Measurements from ENCODE around the gene MAGI2.
"Not testable (repeated sequence)": the region's sequence is repeated elsewhere in the genome, so short reads cannot be mapped to it uniquely, and the experiment has no call there.

MAGI2 gene

DNA sequence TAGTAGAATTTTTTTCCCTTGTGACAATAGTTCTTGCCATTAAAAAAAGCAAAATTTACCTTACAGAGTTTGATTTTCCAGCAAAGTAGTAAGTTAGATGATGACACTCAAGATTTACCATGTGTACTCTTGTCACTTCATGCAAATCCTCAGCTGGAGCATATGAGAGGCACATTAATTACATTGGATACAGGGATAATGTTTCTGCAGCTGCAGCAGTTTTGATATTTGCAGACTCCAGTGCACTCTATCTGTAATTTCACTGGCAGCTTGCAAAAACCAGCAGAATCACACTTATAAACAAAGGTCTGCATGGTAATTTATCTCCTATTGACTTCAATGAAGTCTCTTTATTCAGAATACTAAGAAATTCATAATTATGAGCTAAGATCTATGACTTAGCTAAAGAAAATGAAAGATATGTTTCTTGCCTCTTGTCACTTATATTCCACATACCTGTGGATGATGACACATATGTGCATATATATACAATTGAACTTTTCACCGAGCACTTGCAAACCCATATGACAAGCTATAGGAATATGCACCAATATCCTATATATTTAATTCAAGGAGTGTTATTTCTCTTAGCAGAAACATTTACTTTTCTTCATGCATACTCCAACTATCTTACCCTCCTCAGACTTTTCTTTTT lies 1124.3 kb downstream of the MAGI2 start:
- FAIRE-seq, result no peak
- no peak for DNase-seq (ENCODE audit: insufficient read length, low spot score)
- TF ChIP-seq, protein P1, sequence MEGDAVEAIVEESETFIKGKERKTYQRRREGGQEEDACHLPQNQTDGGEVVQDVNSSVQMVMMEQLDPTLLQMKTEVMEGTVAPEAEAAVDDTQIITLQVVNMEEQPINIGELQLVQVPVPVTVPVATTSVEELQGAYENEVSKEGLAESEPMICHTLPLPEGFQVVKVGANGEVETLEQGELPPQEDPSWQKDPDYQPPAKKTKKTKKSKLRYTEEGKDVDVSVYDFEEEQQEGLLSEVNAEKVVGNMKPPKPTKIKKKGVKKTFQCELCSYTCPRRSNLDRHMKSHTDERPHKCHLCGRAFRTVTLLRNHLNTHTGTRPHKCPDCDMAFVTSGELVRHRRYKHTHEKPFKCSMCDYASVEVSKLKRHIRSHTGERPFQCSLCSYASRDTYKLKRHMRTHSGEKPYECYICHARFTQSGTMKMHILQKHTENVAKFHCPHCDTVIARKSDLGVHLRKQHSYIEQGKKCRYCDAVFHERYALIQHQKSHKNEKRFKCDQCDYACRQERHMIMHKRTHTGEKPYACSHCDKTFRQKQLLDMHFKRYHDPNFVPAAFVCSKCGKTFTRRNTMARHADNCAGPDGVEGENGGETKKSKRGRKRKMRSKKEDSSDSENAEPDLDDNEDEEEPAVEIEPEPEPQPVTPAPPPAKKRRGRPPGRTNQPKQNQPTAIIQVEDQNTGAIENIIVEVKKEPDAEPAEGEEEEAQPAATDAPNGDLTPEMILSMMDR (IDR thresholded peaks at IDR 0.05; ENCODE audit: insufficient read depth, missing control alignments), result no peak

DNA sequence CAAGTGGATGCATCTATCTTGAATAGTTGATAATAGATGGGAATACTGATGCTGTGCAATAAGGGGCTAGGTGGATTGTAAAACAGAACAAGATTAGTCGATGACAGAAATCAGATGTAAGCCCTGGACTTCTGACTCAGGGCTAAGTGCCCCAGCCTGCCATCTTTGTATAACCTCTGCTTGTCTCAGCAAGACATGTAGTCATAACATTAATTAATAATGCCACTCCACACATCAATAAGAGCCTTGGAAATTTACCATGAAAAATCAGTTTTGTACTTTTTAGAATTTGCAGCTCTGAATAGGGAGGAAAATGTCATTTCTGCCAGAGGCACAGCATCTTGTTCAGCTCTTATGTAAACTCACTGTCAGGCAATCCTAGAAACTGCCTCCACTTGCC lies 1125.7 kb downstream of the MAGI2 start:
- TF ChIP-seq, protein P1 (IDR thresholded peaks at IDR 0.05; ENCODE audit: insufficient read depth, missing control alignments), result no peak
- FAIRE-seq, result no peak
- no peak for DNase-seq (ENCODE audit: insufficient read length, low spot score)

DNA sequence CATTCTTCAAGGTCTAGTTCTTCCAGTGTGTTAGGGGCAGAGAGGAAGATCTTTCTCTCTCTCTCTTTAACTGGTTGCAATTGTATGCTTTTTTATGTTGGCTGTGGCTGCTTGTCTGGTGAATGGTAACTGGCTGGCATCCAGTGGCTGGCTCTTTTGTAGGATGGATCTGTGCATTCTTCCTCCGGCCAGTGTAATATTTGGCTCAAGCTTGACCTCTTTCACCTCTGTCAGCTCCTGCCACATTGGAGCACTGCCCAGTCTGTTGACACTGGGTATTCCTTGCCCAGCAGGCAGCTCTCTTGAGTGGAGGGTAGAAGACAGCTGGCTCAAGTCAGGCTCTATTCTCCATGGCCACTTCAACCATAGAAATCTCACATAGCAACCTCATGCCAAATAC lies 1126.6 kb downstream of the MAGI2 start:
- TF ChIP-seq, protein P1 (IDR thresholded peaks at IDR 0.05; ENCODE audit: insufficient read depth, missing control alignments), result no peak
- DNase-seq (ENCODE audit: insufficient read length, low spot score) (no peak), FAIRE-seq (no peak)

DNA sequence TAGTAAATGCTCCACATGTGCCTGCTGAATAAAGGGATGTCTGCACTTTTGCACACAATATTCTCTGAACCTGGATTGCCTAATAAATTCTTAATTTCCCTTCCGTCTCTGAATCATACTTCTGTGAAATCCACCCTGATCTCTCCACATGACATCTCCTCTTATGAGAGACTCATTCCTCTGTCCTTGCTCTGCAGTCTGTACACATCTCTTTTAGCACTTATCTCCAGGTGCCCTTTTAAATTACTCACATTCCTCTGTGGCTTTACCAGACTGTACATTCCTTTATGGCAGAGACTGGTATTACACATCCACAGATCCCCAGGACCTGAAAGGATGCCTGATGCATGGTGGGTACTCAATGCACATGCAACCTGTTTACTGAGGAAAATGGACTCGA lies 1127.3 kb downstream of the MAGI2 start:
- FAIRE-seq, result no peak
- no peak for DNase-seq (ENCODE audit: insufficient read length, low spot score)
- TF ChIP-seq, protein P1 (IDR thresholded peaks at IDR 0.05; ENCODE audit: insufficient read depth, missing control alignments), result no peak

DNA sequence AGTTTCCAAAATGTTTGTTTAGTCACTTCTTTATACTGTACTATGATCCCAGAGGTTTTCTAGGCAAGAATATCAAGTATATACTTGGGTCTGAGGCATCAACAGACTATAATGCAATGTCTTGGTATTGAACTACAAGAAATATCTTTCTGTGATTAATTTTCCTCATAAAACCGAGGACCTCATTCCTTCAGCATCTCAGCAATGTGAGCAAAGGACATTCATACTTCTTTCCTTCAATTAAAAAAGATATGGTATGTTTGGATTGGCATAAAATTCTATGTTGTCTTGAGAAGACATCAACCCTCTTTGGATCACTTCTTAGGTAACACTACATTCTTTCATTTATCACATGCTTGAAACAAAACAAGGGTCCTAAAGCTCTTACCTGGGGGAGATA lies 1130.3 kb downstream of the MAGI2 start:
- FAIRE-seq, result no peak
- TF ChIP-seq, protein P1 (IDR thresholded peaks at IDR 0.05; ENCODE audit: insufficient read depth, missing control alignments), result no peak
- DNase-seq (ENCODE audit: insufficient read length, low spot score), result no peak

DNA sequence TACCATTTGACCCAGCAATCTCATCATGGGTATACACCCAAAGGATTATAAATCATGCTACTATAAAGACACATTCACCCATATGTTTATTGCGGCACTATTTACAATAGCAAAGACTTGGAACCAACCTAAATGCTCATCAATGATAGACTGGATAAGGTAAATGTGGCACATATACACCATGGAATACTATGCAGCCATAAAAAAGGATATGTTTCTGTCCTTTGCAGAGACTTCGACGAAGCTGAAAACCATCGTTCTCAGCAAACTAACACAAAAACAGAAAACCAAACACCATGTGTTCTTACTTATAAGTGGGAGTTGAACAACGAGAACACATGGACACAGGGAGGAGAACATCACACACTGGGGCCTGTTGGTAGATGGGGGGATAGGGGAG lies 1131.2 kb downstream of the MAGI2 start:
- not testable (repeated sequence) for FAIRE-seq; DNase-seq (ENCODE audit: insufficient read length, low spot score)

DNA sequence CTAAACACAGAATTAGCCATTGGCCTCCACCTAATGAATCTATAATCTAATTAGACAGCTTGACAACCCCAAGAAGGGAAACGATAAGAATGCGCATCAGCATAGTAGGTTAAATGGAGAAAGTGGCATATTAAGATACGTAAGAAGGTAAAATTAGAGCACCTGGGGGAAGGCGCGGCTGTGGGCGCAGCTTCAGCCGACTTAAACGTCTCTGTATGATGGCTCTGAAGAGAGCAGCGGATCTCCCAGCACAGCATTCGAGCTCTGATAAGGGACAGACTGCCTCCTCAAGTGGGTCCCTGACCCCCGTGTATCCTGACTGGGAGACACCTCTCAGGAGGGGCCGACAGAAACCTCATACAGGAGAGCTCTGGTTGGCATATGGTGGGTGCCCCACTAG lies 1136.1 kb downstream of the MAGI2 start:
- TF ChIP-seq, protein P1 (IDR thresholded peaks at IDR 0.05; ENCODE audit: insufficient read depth, missing control alignments), result no peak
- FAIRE-seq (no peak), DNase-seq (ENCODE audit: insufficient read length, low spot score) (no peak)

DNA sequence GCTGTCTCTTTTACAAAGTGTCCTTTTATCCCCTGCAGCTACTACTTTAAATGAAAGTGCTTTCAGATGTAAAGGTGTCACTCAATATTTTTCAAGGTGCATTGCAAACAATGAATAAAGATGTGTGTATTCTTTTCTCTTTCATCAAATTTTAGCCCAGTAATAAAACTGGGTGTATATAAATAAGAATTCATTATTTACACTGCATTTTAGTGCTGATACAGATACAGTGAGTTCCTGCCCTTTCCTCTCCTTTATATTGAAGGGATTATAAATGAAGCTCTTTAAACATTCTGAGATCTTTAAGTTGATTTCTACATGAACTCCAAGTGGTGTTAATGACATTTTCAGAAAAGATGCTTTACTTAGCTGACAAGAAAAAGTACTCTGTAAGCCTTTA lies 1137.4 kb downstream of the MAGI2 start:
- FAIRE-seq (no peak), DNase-seq (ENCODE audit: insufficient read length, low spot score) (no peak)
- TF ChIP-seq, protein P1 (IDR thresholded peaks at IDR 0.05; ENCODE audit: insufficient read depth, missing control alignments), result no peak

All from D721Med (cell line).